Measurements from ENCODE around the gene CUL2. TPM values are rescaled to one million over a fixed set of nuclear protein-coding genes. Genes with fewer than 3 reads are reported as not detected.

CUL2 gene
- total RNA-seq, 2 experiments from 2014 or later = 30.1 to 32.4 TPM

DNA sequence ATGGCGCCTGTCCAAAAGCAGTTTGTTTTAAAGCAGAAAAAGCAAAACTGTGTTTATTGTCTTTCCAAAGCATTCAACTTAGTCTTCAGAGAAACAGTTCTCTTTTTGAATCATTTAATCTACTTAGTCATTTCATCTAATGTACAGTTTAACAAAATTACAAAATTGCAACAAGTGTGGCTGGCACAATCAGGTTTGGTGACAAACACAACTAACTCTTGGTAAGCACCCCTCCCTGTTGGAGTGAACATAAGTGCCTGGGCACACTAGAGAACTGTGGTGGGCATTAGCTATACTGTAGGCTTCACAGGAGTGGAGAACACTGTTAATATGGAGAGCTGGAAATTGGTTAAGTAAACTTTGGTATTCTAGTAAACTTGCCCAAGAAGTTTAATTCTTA, 43.4 kb upstream of the CUL2 start:
- Mint-ChIP-seq H3K4me1 (ENCODE audit: low read depth) (peaks cover 64% of the 10 kb centered on the region), H3K9me3 (no peaks in the 10 kb centered on the region), H3K36me3 (ENCODE audit: low read depth) (no peaks in the 10 kb centered on the region), H3K4me3 (no peak overlapping the region), H3K27ac (peak overlapping the region; percentile 44), H3K27me3 (no peaks in the 10 kb centered on the region)
- TF ChIP-seq, protein P1, sequence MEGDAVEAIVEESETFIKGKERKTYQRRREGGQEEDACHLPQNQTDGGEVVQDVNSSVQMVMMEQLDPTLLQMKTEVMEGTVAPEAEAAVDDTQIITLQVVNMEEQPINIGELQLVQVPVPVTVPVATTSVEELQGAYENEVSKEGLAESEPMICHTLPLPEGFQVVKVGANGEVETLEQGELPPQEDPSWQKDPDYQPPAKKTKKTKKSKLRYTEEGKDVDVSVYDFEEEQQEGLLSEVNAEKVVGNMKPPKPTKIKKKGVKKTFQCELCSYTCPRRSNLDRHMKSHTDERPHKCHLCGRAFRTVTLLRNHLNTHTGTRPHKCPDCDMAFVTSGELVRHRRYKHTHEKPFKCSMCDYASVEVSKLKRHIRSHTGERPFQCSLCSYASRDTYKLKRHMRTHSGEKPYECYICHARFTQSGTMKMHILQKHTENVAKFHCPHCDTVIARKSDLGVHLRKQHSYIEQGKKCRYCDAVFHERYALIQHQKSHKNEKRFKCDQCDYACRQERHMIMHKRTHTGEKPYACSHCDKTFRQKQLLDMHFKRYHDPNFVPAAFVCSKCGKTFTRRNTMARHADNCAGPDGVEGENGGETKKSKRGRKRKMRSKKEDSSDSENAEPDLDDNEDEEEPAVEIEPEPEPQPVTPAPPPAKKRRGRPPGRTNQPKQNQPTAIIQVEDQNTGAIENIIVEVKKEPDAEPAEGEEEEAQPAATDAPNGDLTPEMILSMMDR (IDR thresholded peaks at IDR 0.05) = no peak
- Histone ChIP-seq H3K27ac (ENCODE audit: low read depth in 1 of 2, low read length in 2 of 2) (no peak overlapping the region), H3K27me3 (ENCODE audit: control insufficient read depth in 1 of 2, insufficient read depth in 2 of 2, low read length in 2 of 2) (no peaks in the 10 kb centered on the region), H3K4me3 (ENCODE audit: low read length) (no peak overlapping the region), H3K9me3 (ENCODE audit: control insufficient read depth in 1 of 2, insufficient read depth in 1 of 2, low read length in 2 of 2) (no peaks in the 10 kb centered on the region), H3K4me1 (ENCODE audit: insufficient read depth, low read length) (peaks cover 27% of the 10 kb centered on the region), H3K36me3 (ENCODE audit: insufficient read depth, low read length) (no peaks in the 10 kb centered on the region)
- ChIA-PET POLR2A (interaction anchor here (2.2 kb wide), 1 partner anchor 62 kb away, joined by 17 read pairs; no protein-coding TSS in a partner anchor), CTCF (interaction anchor here (3.0 kb wide), 1 partner anchor 62 kb away, joined by 10 read pairs; no protein-coding TSS in a partner anchor)
- intact Hi-C loops (cut with DNase I, micrococcal nuclease) = no loop called here
- no peak for DNase-seq
- ATAC-seq (ENCODE audit: poor library complexity) = no peak

DNA sequence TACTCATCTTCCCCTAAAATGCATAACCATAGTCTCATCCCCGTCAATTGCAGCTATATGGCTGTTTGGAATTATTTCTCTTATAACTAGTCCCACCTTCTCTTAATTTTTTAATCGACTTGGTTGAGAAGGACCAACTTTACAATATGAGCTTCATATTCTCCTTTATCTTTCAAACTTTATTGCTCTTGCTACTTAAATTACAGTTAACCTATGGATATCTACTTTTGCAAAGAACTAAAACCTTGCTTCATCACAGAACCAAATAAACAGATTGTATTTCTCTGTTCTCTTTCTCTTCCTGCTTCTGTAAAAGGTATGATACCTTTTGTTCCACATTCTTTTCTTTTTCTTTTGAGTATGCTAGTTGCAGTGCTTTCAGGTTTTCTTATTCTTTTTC, 42.6 kb upstream of the CUL2 start:
- H3K4me1 Mint-ChIP-seq (ENCODE audit: low read depth) = peaks cover 71% of the 10 kb centered on the region
- ChIA-PET POLR2A (interaction anchor here (2.2 kb wide), 1 partner anchor 63 kb away, joined by 17 read pairs; no protein-coding TSS in a partner anchor), CTCF (interaction anchor here (1.1 kb wide), 1 partner anchor 62 kb away, joined by 3 read pairs; no protein-coding TSS in a partner anchor)
- ATAC-seq (ENCODE audit: poor library complexity) (no peak), DNase-seq (no peak)
- H3K36me3 Mint-ChIP-seq (ENCODE audit: low read depth) = peaks cover 6% of the 10 kb centered on the region
- TF ChIP-seq, protein P1 (IDR thresholded peaks at IDR 0.05) = no peak
- peaks cover 35% of the 10 kb centered on the region for H3K4me1 ChIP-seq (ENCODE audit: insufficient read depth, low read length)
- H3K4me3 ChIP-seq (ENCODE audit: low read length) = no peak overlapping the region
- intact Hi-C loops (cut with DNase I, micrococcal nuclease) = no loop called here
- no peaks in the 10 kb centered on the region for H3K27me3 ChIP-seq (ENCODE audit: control insufficient read depth in 1 of 2, insufficient read depth in 2 of 2, low read length in 2 of 2)
- H3K9me3 Mint-ChIP-seq = no peaks in the 10 kb centered on the region
- no peaks in the 10 kb centered on the region for H3K36me3 ChIP-seq (ENCODE audit: insufficient read depth, low read length)
- H3K4me3 Mint-ChIP-seq = peak overlapping the region; percentile 68
- peak overlapping the region; percentile 19 to 48 for H3K27ac ChIP-seq (ENCODE audit: low read depth in 1 of 2, low read length in 2 of 2)
- peak overlapping the region; percentile 93 for H3K27ac Mint-ChIP-seq
- no peaks in the 10 kb centered on the region for H3K9me3 ChIP-seq (ENCODE audit: control insufficient read depth in 1 of 2, insufficient read depth in 1 of 2, low read length in 2 of 2)
- H3K27me3 Mint-ChIP-seq = no peaks in the 10 kb centered on the region

- intact Hi-C loops (cut with DNase I, micrococcal nuclease) = no loop called here
- DNase-seq (no peak), ATAC-seq (ENCODE audit: poor library complexity) (no peak)
- peaks cover 35% of the 10 kb centered on the region for H3K4me1 ChIP-seq (ENCODE audit: insufficient read depth, low read length)
- no peak overlapping the region for H3K4me3 ChIP-seq (ENCODE audit: low read length)
- Mint-ChIP-seq H3K9me3 (no peaks in the 10 kb centered on the region), H3K36me3 (ENCODE audit: low read depth) (peaks cover 21% of the 10 kb centered on the region), H3K27ac (peak overlapping the region; percentile 93), H3K27me3 (no peaks in the 10 kb centered on the region), H3K4me3 (peak overlapping the region; percentile 52), H3K4me1 (ENCODE audit: low read depth) (peaks cover 71% of the 10 kb centered on the region)
- no peaks in the 10 kb centered on the region for H3K27me3 ChIP-seq (ENCODE audit: control insufficient read depth in 1 of 2, insufficient read depth in 2 of 2, low read length in 2 of 2)
- TF ChIP-seq, protein P1 (IDR thresholded peaks at IDR 0.05) = no peak
- no peak overlapping the region for H3K27ac ChIP-seq (ENCODE audit: low read depth in 1 of 2, low read length in 2 of 2)
- no peaks in the 10 kb centered on the region for H3K36me3 ChIP-seq (ENCODE audit: insufficient read depth, low read length)
- H3K9me3 ChIP-seq (ENCODE audit: control insufficient read depth in 1 of 2, insufficient read depth in 1 of 2, low read length in 2 of 2) = no peaks in the 10 kb centered on the region
- ChIA-PET POLR2A (interaction anchor here (1.7 kb wide), 1 partner anchor 65 kb away, joined by 8 read pairs; no protein-coding TSS in a partner anchor), CTCF (interaction anchor here (1.9 kb wide), 1 partner anchor 65 kb away, joined by 5 read pairs; no protein-coding TSS in a partner anchor)
Measured at GRCh38 chr10:35130663-35131062, 40.5 kb upstream of the CUL2 start.
